NT2/D1 (cell line): ENCODE data around the gene HAPLN2.

Source experiments
- DNase-seq: peaks from one replicate; pipeline ENCODE4 v3.0.0-alpha.2; 2011; ENCODE audit warnings: low read depth, low spot score
- H3K27me3 ChIP-seq: 2 replicates; pipeline ENCODE4 v1.6.0; 2011; ENCODE audit warnings: mild to moderate bottlenecking; ENCODE audit not compliant: insufficient read length, insufficient read depth
- H3K36me3 ChIP-seq: 2 replicates; pipeline ENCODE4 v1.6.1; 2011; ENCODE audit warnings: mild to moderate bottlenecking, low read length, mixed read lengths; ENCODE audit not compliant: insufficient read depth, insufficient read length
- H3K4me1 ChIP-seq: 2 replicates; pipeline ENCODE4 v1.5.1; 2011; ENCODE audit not compliant: insufficient read depth, insufficient read length
- H3K4me3 ChIP-seq: 2 replicates; pipeline ENCODE4 v1.5.1; 2011; ENCODE audit warnings: low read depth; ENCODE audit not compliant: insufficient read length
- H3K9ac ChIP-seq: 2 replicates; pipeline ENCODE4 v1.6.0; 2011; ENCODE audit warnings: low read depth; ENCODE audit not compliant: insufficient read length
- H3K9me3 ChIP-seq: 2 replicates; pipeline ENCODE4 v1.5.1; 2011; ENCODE audit warnings: mild to moderate bottlenecking, low read length; ENCODE audit not compliant: insufficient read depth
- SUZ12 ChIP-seq: IDR thresholded peaks from 2 replicates; pipeline ENCODE4 v1.6.1; 2011; ENCODE audit not compliant: insufficient read length, insufficient read depth; ENCODE audit errors: extremely low read depth
- YY1 ChIP-seq: IDR thresholded peaks from 2 replicates; pipeline ENCODE4 v1.6.1; 2011; ENCODE audit not compliant: insufficient read length, insufficient read depth
- ZNF274 ChIP-seq: IDR thresholded peaks from 2 replicates; pipeline ENCODE4 v1.6.1; 2011; ENCODE audit warnings: mild to moderate bottlenecking, low read depth, low read length

The HAPLN2 gene

GRCh38 chr1:156642265-156643048 lies 23.2 kb downstream of the HAPLN2 start:
- Histone ChIP-seq H3K4me3 (peak overlapping the region; percentile 48), H3K27me3 (peaks cover 65% of the 10 kb centered on the region), H3K9me3 (no peaks in the 10 kb centered on the region), H3K36me3 (no peaks in the 10 kb centered on the region), H3K9ac (peak overlapping the region; percentile 76), H3K4me1 (peaks cover 23% of the 10 kb centered on the region)
- DNase-seq: no peak
- TF ChIP-seq SUZ12: no peak
- TF ChIP-seq ZNF274: no peak
- TF ChIP-seq YY1: no peak

GRCh38 chr1:156643049-156643777 lies 24.0 kb downstream of the HAPLN2 start:
- DNase-seq: no peak
- no peaks in the 10 kb centered on the region for H3K9me3 ChIP-seq
- H3K36me3 ChIP-seq: no peaks in the 10 kb centered on the region
- TF ChIP-seq YY1: no peak
- no peak for TF ChIP-seq ZNF274
- TF ChIP-seq SUZ12: no peak
- peaks cover 20% of the 10 kb centered on the region for H3K4me1 ChIP-seq
- peaks cover 59% of the 10 kb centered on the region for H3K27me3 ChIP-seq
- H3K9ac ChIP-seq: no peak overlapping the region
- no peak overlapping the region for H3K4me3 ChIP-seq

- Histone ChIP-seq H3K27me3 (peaks cover 54% of the 10 kb centered on the region), H3K4me3 (no peak overlapping the region), H3K9me3 (no peaks in the 10 kb centered on the region), H3K9ac (no peak overlapping the region), H3K4me1 (peaks cover 18% of the 10 kb centered on the region), H3K36me3 (no peaks in the 10 kb centered on the region)
- no peak for DNase-seq
- TF ChIP-seq SUZ12 (no peak), YY1 (no peak)
These were observed 24.5 kb downstream of the HAPLN2 start for GRCh38 chr1:156643778-156644092.

- TF ChIP-seq SUZ12 (no peak), YY1 (no peak), ZNF274 (no peak)
- Histone ChIP-seq H3K9me3 (no peaks in the 10 kb centered on the region), H3K36me3 (no peaks in the 10 kb centered on the region), H3K4me1 (peaks cover 18% of the 10 kb centered on the region), H3K4me3 (no peak overlapping the region), H3K9ac (no peak overlapping the region), H3K27me3 (peaks cover 51% of the 10 kb centered on the region)
- no peak for DNase-seq
These were observed 24.9 kb downstream of the HAPLN2 start for GRCh38 chr1:156644146-156644545.

GRCh38 chr1:156644640-156645039 lies 25.4 kb downstream of the HAPLN2 start:
- Histone ChIP-seq H3K36me3 (no peaks in the 10 kb centered on the region), H3K9me3 (no peaks in the 10 kb centered on the region), H3K4me3 (no peak overlapping the region), H3K4me1 (peaks cover 13% of the 10 kb centered on the region), H3K9ac (no peak overlapping the region), H3K27me3 (peaks cover 51% of the 10 kb centered on the region)
- TF ChIP-seq SUZ12: no peak
- TF ChIP-seq YY1: no peak
- TF ChIP-seq ZNF274: no peak
- no peak for DNase-seq

GRCh38 chr1:156645056-156645455 lies 25.8 kb downstream of the HAPLN2 start:
- peaks cover 51% of the 10 kb centered on the region for H3K27me3 ChIP-seq
- no peak overlapping the region for H3K4me3 ChIP-seq
- TF ChIP-seq ZNF274 (no peak), SUZ12 (no peak)
- peaks cover 12% of the 10 kb centered on the region for H3K4me1 ChIP-seq
- no peaks in the 10 kb centered on the region for H3K9me3 ChIP-seq
- no peaks in the 10 kb centered on the region for H3K36me3 ChIP-seq
- no peak overlapping the region for H3K9ac ChIP-seq
- DNase-seq: no peak

GRCh38 chr1:156645666-156646065 lies 26.5 kb downstream of the HAPLN2 start:
- peaks cover 12% of the 10 kb centered on the region for H3K4me1 ChIP-seq
- no peaks in the 10 kb centered on the region for H3K36me3 ChIP-seq
- H3K27me3 ChIP-seq: peaks cover 51% of the 10 kb centered on the region
- no peaks in the 10 kb centered on the region for H3K9me3 ChIP-seq
- H3K9ac ChIP-seq: no peak overlapping the region
- no peak for DNase-seq
- no peak for TF ChIP-seq SUZ12
- no peak for TF ChIP-seq YY1
- no peak for TF ChIP-seq ZNF274
- H3K4me3 ChIP-seq: no peak overlapping the region
